Stimulated activated CD4-positive, alpha-beta T cell treated with anti-CD3 and anti-CD28 coated beads, Interleukin-15, amount 100 ng/mL, for 1 hour (primary cell): ENCODE results near the gene NFATC2IP.
"Not testable (repeated sequence)": the region's sequence is repeated elsewhere in the genome, so short reads cannot be mapped to it uniquely, and the experiment has no call there.

ENCODE experiments used
- DNase-seq, 2 donors: peaks; one replicate each; pipeline ENCODE4 v3.0.0-alpha.2; 2020; ENCODE audit warnings: low read depth in 1 of 2, low spot score in 1 of 2

NFATC2IP gene

DNA sequence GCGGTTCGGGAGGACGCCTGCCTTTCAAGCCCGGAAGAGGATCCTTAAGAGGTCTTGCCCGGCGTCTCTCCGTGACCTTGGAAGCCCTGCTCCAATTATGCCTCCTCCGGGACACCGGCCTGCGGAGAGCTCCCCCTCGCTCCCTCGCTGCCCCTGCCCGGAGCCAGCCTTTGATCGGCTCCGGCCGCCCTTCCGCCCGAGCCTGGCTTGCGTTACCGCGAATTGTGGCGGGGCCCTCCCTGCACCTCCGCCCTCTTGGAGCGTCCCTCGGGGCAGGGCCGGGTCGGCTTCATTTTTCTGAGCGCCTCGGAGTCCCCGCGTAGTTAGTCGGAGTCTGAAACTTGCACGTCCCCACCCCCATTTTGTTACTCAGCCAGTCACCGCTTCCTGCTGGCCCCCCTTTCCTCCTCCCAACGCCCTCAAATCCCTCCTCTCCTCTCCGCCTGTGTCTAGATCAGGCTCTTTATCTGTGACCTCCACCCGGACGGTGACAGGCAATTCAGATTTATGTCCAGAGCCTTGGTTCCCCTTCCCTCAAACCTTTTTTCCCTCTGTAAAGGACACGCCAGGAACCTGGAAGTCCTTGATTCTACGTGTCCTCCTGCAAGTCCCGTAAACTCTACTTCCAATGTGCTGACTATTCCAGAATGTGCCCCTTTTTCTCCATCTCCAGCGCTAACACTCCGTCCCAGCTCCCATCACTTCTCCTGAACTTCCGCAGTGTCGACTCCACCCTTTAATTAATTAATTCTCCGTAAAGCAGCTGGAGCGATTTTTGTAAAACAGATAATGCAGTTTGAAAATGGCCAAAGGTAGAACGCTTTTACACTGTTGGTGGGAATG, 25.1 kb upstream of the NFATC2IP start:
- peak; percentile 59 to 63 for DNase-seq

GRCh38 chr16:28926284-28926683, 24.5 kb upstream of the NFATC2IP start:
- not testable (repeated sequence) for DNase-seq

DNA sequence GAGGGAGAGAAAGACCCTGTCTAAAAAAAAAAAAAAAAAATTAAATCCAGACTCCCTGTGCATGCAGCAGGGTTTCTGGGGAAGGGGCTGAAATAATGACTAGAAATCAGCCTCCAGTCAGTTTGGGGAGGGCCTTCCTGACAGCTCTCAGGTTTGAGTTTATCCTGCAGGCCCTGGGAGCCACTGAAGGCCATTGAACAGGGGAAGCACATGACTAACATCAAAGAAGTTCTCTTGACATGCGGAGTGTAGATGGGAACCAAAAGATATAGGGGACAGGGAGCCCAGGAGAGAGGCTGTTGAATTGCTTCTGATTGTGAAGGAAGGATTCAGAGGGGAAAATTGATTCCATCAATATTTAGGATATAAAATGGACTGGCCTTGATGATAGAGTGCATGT, 22.9 kb upstream of the NFATC2IP start:
- DNase-seq, result no peak

- no peak for DNase-seq
Measured at GRCh38 chr16:28930203-28930602, 20.5 kb upstream of the NFATC2IP start.

DNA sequence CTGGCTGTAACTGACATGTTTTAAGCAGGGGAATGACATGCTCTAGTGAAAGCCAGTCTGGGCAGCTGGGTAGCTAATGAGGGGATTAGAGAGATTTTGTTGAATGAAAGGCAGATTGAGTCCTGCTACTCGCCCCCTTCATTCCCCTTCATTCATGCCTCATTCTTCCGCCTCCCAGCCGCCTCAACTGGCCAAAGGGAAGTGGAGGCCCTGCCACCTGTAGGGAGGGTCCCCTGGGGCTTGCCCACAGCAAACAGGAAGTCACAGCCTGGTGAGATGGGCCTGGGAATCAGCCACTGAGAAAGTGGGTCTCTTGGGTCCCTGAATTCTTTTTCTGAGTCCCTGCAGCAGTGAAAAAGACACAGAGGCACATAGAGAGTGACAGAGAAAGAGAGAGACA, 20.1 kb upstream of the NFATC2IP start:
- DNase-seq, result no peak

GRCh38 chr16:28931801-28932225, 18.9 kb upstream of the NFATC2IP start, which contains the start of gene CD19:
CD19 (plus strand) TSS chr16:28931971; CDS start chr16:28932001, 30 bp downstream.
- DNase-seq, result no peak

- DNase-seq, result no peak
Measured at GRCh38 chr16:28932339-28933141, 18.2 kb upstream of the NFATC2IP start.

GRCh38 chr16:28933171-28933570, 17.6 kb upstream of the NFATC2IP start:
- DNase-seq, result no peak

- no peak for DNase-seq
Measured at GRCh38 chr16:28935346-28935745, 15.4 kb upstream of the NFATC2IP start.

DNA sequence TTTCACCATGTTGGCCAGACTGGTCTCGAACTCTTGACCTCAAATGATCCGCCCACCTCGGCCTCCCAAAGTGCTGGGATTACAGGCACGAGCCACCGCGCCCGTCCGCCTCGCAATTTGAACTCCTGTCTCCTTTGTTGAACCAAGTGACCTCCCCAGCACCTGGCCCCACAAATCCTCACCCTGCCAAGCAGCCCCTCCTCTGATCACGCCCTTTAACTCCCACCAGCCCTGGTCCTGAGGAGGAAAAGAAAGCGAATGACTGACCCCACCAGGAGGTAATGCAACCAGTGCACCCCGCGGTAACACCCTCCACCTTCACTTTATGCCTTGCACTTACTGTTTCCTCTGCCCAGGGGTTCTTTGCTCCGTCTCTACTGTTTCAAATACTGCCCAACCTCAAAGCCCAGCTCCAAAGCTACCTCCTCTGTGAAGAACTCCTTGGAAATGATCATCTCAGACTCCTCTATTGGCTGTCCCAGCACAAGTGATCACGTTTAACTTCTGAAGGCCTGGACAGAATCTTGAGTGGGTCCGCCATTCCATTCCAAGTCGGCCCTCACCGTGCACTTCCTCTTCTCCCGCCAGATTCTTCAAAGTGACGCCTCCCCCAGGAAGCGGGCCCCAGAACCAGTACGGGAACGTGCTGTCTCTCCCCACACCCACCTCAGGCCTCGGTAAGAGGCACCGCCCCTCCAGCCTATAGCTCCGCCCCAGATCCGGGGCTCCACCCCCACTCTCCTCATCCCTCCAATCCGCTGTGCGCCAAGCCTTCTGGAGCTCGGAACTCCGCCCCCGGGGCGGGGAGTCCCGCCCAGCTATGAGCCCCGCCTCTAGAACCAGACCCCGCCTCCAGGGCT, 14.6 kb upstream of the NFATC2IP start:
- peak; percentile 70 to 79 for DNase-seq

DNA sequence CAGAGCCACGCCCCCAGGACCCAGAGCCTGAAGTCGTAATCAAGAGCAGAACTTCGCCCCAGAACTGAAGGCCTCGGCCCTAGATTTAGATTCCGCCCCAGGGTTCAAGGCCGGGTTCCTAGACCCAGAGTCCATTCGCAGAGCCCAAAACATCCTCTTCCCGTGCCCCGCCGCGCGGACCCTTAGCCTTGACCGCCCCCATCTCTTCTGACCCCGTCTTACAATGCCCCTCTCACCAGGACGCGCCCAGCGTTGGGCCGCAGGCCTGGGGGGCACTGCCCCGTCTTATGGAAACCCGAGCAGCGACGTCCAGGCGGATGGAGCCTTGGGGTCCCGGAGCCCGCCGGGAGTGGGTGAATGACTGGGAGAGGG, 14.0 kb upstream of the NFATC2IP start:
- DNase-seq, result no peak

DNA sequence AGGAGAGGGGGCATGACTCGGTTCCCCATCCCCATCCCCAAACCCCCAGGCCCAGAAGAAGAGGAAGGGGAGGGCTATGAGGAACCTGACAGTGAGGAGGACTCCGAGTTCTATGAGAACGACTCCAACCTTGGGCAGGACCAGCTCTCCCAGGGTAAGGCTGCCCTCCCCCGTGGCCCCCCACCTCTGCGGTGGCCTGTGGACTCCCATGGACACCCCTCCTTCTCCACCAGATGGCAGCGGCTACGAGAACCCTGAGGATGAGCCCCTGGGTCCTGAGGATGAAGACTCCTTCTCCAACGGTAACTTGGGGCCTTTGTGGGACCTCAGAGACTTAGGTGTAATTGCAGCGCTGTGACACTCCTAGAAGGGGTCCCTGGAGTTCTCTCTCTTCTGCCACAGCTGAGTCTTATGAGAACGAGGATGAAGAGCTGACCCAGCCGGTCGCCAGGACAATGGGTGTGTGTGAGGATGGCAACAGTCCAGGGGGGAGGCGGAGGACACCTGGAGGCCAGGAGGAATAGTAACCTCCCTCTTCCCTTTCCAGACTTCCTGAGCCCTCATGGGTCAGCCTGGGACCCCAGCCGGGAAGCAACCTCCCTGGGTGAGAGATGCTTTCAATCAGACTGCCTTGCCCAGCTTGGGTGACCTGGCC, 13.4 kb upstream of the NFATC2IP start:
- DNase-seq, result no peak

DNA sequence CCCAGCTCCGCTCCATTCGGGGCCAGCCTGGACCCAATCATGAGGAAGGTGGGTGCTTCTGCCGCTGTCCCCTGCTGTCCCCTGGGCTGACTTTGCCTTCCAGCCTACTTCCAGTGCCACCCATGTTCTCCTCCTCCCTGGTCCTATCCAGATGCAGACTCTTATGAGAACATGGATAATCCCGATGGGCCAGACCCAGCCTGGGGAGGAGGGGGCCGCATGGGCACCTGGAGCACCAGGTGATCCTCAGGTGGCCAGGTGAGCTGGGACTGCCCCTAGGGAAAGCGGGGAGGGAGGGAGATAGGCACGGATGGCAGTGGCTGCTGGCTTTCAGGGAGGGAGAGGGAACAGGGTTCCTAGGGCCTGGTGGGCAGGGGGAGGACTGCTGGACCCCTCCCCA, 12.0 kb upstream of the NFATC2IP start:
- no peak for DNase-seq

GRCh38 chr16:28939825-28940224, 10.9 kb upstream of the NFATC2IP start:
- DNase-seq, result not testable (repeated sequence)

GRCh38 chr16:28943281-28943680, 7.5 kb upstream of the NFATC2IP start:
- DNase-seq, result no peak

DNA sequence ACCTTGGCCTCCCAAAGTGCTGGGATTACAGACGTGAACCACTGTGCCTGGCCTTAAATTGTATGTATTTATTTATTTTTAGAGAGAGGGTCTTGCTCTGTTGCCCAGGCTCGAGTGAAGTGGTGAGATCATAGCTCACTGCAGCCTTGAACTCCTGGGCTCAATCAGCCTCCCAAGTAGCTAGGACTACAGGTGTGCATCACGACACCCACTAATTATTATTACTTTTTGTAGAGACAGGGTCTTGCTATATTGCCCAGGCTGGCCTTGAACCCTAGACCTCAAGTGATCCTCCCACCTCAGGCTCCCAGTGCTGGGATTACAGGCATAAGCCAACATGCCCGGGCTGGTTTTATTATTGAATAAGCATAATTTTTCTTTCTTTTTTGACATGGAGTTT, 4.1 kb upstream of the NFATC2IP start:
- no peak for DNase-seq

GRCh38 chr16:28951410-28951943, 740 bp downstream of the NFATC2IP start:
- no peak for DNase-seq

- DNase-seq, result no peak
Measured at GRCh38 chr16:28958216-28958615, 7.5 kb downstream of the NFATC2IP start.

- DNase-seq, result no peak
Measured at GRCh38 chr16:28958836-28959235, 8.1 kb downstream of the NFATC2IP start.

GRCh38 chr16:28964072-28964471, 13.3 kb downstream of the NFATC2IP start:
- no peak for DNase-seq
